Stimulated activated CD8-positive, alpha-beta memory T cell treated with anti-CD3 and anti-CD28 coated beads, Interleukin-2, amount 100 ng/mL, for 1 hour (primary cell): ENCODE data around the gene GULP1.

Experiments used
- DNase-seq, 2 donors: peaks; one replicate each; pipeline ENCODE4 v3.0.0-alpha.2; 2020; ENCODE audit warnings: low read depth in 2 of 2

The GULP1 gene

GRCh38 chr2:188367164-188367563 lies 75.5 kb downstream of the GULP1 start:
- no peak for DNase-seq

- DNase-seq: no peak
Measured at GRCh38 chr2:188369365-188369764, 77.7 kb downstream of the GULP1 start.

DNA sequence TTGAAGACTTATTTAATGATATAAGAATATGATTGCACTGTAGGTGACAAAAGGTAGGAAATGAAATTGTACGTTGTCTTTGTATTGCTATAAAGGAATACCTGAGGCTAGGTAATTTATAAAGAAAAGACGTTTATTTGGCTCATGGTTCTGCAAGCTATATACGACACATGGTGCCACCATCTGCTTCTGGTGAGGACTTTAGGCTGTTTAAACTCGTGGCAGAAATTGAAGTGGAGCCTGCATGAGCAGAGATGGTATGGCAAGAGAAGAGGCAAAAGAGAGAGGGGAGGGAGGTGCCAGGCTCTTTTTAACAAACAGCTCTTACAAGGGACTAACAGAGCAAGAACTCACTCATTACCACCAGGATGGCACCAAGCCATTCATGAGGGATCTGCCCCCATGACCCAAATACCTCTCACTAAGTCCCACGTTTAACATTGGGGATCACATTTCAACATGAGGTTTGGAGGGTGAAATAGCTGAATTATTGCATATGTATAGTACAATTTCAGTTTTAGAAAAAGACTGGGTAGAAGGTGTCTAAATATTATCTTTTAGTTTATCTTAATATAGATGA lies 86.8 kb downstream of the GULP1 start:
- no peak for DNase-seq

DNA sequence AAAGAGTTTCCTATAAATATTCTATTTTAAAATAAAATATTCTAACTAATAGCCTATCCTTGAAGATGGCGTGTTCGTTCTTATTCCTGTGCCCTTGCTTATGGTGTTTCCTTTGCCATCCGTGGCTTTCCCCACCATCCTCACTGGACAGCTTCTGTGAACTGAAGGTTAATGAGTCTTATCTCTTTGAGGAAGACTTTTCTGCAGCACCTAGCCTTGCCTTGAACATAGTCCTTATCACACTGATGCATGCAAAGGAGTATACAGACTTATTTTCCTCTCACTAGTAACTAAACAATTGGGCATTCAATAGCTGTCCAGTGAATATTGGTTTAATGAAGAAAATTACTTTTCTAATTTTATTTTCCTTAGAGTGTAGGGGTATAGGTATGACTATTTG lies 88.1 kb downstream of the GULP1 start:
- no peak for DNase-seq

GRCh38 chr2:188380280-188380679 lies 88.6 kb downstream of the GULP1 start:
- DNase-seq: no peak

- no peak for DNase-seq
Measured at GRCh38 chr2:188381614-188382013, 89.9 kb downstream of the GULP1 start.

DNA sequence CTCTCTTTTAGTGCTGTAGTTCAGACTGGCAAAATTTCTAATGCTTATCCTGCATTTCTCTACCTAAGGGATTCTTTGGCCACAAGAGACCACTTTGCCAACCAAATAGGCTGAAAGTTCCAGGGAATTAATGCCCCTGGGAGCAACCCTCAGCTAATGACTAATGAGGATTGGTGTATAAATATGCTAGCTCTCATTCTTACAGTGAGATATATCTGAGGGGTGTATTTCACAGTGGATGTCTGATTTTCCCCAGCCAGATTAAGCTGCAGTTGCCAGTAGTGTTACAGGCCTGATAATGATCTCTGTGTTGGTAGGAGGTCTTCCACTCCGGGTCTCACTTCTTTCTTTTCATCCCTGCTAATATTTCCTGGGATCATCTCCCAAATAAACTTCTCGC lies 90.4 kb downstream of the GULP1 start:
- DNase-seq: no peak

GRCh38 chr2:188383158-188383557 lies 91.5 kb downstream of the GULP1 start:
- no peak for DNase-seq

- DNase-seq: no peak
Measured at GRCh38 chr2:188385857-188386256, 94.2 kb downstream of the GULP1 start.

- no peak for DNase-seq
Measured at GRCh38 chr2:188388831-188389230, 97.2 kb downstream of the GULP1 start.

GRCh38 chr2:188391354-188391753 lies 99.7 kb downstream of the GULP1 start:
- DNase-seq: no peak

DNA sequence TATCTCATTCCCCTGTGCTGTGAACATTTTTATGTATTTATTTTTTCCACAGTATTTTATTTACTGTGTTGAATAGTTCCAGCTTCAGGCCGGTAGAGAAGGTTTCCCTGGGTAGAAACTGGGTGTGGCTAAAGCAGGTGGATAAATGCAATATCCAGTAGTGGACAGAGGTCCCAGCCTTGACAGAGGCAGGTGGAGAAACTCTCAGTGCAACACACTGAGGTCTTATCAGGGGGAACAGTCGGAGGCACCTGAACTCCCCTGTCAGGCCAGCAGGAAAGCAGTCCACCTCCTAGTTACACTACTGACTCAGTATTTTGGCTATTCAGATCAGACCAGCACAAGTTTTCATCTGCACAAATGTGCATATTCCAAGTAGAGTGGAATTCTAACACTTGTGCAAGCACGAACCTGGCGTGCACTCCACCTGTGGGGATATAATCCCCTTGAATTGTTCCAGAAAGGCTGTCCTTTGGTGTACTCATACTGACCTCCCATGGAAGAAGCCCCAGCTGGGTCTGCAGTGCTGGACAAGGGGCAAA lies 103.3 kb downstream of the GULP1 start:
- DNase-seq: no peak

DNA sequence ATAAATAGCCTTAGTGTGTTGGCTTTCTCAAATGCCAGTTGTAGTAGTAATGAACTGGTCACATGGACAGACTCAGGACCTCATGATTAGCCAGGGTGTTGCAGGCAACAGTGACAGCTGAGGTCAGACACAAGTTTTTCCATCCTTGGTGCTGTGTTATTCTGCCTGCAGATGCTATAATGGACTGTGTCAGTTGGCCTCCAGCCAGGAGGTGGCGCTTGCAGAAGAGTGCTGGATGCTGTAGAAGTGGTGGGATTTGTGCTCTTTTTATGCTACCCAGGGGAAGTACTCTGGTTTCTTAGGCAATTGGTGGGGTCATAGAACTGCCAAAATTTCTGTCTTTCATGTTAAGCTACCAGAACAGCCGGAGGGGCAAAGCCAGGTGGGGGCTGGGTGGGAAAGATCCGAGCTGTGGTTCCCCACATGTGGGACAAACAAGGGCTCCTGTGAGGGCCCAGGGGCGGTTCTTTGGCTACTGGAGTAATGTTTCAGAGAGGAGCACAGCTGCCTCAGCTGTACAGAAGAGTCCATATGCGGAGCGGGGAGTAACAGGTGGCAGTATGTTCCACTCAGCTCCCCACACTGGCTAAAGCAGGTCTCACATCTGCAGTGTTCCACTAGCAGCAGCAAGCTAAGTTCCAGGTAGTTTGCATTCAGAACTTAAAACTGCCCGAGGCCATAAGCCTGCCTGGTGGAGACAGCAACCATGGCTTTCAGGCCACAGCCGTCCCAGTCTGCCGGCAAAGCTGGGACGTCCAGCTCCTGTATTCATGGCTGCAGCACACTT lies 104.4 kb downstream of the GULP1 start:
- no peak for DNase-seq

- no peak for DNase-seq
Measured at GRCh38 chr2:188399159-188399558, 107.5 kb downstream of the GULP1 start.

DNA sequence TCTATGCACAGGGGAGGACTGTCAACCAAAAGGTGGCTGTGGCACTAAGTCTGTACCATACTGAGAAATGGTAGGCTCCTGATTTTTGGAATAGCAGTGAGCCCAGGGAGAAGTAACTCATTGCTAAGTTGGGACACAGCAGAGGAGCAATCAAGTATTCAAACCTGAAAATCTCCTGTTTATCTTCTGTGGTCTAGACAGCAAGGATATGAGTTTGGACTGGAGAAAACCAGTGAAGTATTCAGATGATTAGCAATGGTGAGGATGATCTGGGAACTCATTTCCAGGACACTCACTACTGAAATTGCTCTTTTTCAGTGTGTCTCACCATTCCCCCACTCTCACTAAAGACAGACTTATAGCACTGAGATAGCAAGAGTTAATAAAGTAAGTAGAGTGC lies 112.0 kb downstream of the GULP1 start:
- DNase-seq: no peak

DNA sequence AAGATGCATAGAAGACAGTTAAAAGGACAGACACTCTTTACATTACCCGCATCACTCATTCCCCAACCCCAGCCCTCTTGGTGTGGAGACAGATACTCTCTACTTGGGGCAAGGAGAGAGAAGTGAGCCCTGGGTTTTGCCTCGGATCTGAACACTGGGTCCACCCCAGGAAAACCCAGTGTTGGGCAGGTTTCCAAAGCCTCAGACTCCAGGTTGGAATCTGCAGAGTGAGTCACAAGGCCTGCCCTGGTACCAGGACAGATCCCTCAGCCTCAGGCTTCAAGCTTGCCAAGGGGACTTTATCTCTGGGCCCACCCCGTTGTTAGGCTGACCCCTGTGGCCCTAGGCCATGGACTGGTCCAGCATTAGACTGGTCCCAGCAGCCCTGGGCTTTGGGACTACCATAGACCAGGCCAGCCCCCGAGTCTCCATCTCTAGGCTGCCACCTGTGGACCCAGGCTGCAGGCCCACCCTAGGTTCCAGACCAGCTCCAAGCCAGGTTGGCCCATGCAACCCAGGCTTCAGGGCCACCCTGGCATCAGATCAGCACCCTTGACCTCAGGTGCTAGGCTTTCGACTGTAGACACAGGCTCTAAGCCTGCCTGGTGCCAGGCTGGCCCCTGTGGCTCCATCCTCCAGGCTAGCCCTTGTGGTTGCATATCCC lies 112.8 kb downstream of the GULP1 start:
- DNase-seq: no peak

DNA sequence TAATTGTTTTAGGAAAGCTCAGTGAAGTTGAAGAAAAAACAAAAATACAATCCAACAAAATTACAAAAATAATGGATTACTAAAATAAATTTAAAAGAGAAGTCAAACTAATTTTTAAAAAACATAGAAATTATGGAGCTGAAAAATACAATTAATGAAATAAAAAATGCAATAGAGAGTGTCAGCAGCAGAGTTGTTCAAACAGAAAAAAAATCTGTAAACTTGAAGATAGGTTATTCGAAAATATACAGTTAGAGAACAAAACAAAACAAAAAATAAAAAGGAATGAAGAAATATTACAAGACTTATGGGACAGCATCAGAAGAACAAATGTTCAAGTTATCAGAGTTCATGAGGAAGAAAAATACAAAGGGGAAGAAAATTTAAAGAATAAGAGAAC lies 114.7 kb downstream of the GULP1 start:
- no peak for DNase-seq

GRCh38 chr2:188410504-188411235 lies 119.0 kb downstream of the GULP1 start:
- DNase-seq: no peak

- DNase-seq: no peak
Measured at GRCh38 chr2:188412190-188412589, 120.5 kb downstream of the GULP1 start.

DNA sequence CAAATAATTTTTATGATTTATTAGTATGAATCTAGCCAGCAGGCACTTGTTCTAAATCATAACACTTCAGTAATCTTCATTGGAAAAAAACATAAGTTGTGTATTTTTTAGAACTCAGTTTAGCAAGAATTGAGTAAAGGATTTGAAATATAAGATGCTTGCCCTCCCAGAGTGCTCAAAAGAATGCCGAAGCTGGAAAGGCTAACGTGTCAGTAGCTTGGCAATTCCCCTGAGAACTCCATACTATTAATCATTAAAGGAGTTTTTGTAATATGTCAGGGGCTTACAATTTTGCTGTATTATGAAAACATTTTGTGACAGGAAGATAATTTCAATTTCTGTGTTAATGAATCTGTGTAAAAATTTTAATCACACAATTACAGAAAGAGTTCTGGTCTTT lies 122.7 kb downstream of the GULP1 start:
- no peak for DNase-seq

GRCh38 chr2:188414869-188415753 lies 123.4 kb downstream of the GULP1 start:
- DNase-seq: no peak
